Heart left ventricle (tissue), 16 donors: ENCODE measurements around the gene PLA2G6. TPM values are rescaled to one million over a fixed set of nuclear protein-coding genes. Genes with fewer than 3 reads are reported as not detected.
A peak's percentile ranks its signal among the peaks of the same experiment; 100 is the strongest.

ENCODE experiments used
- ATAC-seq, 4 donors: fragments of 200-7000 bp; cut with Tn5 transposase; one replicate each; pipeline ENCODE4 v1.9.1; 2020 to 2022; ENCODE audit warnings: moderate library complexity in 4 of 4, mild to moderate bottlenecking in 3 of 4, moderate number of reproducible peaks in 1 of 4
- DNase-seq, 5 donors: peaks; one replicate each; pipeline ENCODE4 v3.0.0-alpha.2; 2020
- H3K27ac ChIP-seq, 12 donors: fragments of 200-600 bp; sonication (generic) in 4 of 12; one replicate each; pipeline versions ENCODE4 v1.5.0 to v1.8.0; 2016 to 2022; ENCODE audit warnings: mild to moderate bottlenecking in 2 of 12
- H3K27me3 ChIP-seq, 9 donors: fragments of 200-600 bp; sonication (generic) in 2 of 9; one replicate each; pipeline versions ENCODE4 v1.5.1 to v1.8.0; 2016 to 2022; ENCODE audit warnings: mild to moderate bottlenecking in 3 of 9
- H3K36me3 ChIP-seq, 9 donors: fragments of 200-600 bp; sonication (generic) in 2 of 9; one replicate each; pipeline versions ENCODE4 v1.5.0 to v1.8.0; 2018 to 2022; ENCODE audit warnings: mild to moderate bottlenecking in 2 of 9
- H3K4me1 ChIP-seq, 12 donors: fragments of 200-600 bp; sonication (generic) in 4 of 12; one replicate each; pipeline versions ENCODE4 v1.5.0 to v1.8.0; 2016 to 2022; ENCODE audit warnings: mild to moderate bottlenecking in 3 of 12
- H3K4me3 ChIP-seq, 12 donors: fragments of 200-600 bp; sonication (generic) in 4 of 12; one replicate each; pipeline versions ENCODE4 v1.5.0 to v1.8.0; 2017 to 2022; ENCODE audit warnings: mild to moderate bottlenecking in 9 of 12, moderate library complexity in 4 of 12
- H3K9me3 ChIP-seq, 12 donors: fragments of 200-600 bp; sonication (generic) in 4 of 12; one replicate each; pipeline versions ENCODE4 v1.5.0 to v1.8.0; 2016 to 2022; ENCODE audit warnings: mild to moderate bottlenecking in 1 of 12
- POLR2A ChIP-seq, 2 donors: fragments of 450-650 bp; IDR thresholded peaks; one replicate each; pipeline ENCODE4 v1.6.1; 2017; ENCODE audit warnings: antibody characterized with exemption in 2 of 2, mild to moderate bottlenecking in 2 of 2, moderate library complexity in 2 of 2
- WGBS, 4 donors: extraction: QIAGEN DNeasy Blood & Tissue Kit in 2 of 4; methylation state at CpG; one replicate each; pipeline versions ENCODE4 v1.1.5 to v1.1.7; 2013 to 2018; 5-methylcytosine and 5-hydroxymethylcytosine counted together
- intact Hi-C, 10 donors: fragments of 100-400 bp; cut with DNase I; formaldehyde crosslinking; loops; one replicate each; pipeline versions ENCODE4 v1.11.1 to v1.14.2; 2022
- polyA plus RNA-seq, 2 donors: library from polyadenylated mRNA; stranded (reverse); fragments of 200-250 nt; gene quantifications; one replicate each; pipeline ENCODE4 v1.2.3, GENCODE V29; 2013
- total RNA-seq, 9 donors: library from RNA; depleted of rRNA in 2 of 9; stranded (reverse); fragments of >200 nt in 2 of 9; fragmentation: NEBNext Ultra II Directional in 3 of 9; extraction: Animal tissue kit (Norgen Biotek cat#: 25700) in 3 of 9; gene quantifications; one replicate each; pipeline versions ENCODE4 v1.1.0 to v1.2.4, GENCODE V29; 2016 to 2023
- TF ChIP-seq, protein P1 (sequence below), 12 donors: fragments of 200-600 bp; sonication (generic) in 4 of 12; IDR thresholded peaks; one replicate each; pipeline versions ENCODE4 v1.5.0 to v1.8.0; 2018 to 2022; ENCODE audit warnings: antibody characterized with exemption in 12 of 12, mild to moderate bottlenecking in 5 of 12
- donor health status: ischemic (EF 13 %, LVEDD 7.1; RV severe dilation, severe dysfunction).
- donor health status: healthy with polysubstance abuse.
- donor health status: DM: no; HTN: yes; CAD: no.
- donor health status: DM: no; HTN: no; CAD: no.
- donor health status: ischemic (EF 25% LVEDD 6.9; RV normal size, moderate dysfunction).
- donor health status: ischemic (EF 25% LVEDD 5.7; RV mildly dilated, moderate dysfunction).
- donor health status: healthy.
- donor health status: DM: yes; HTN: yes; CAD: no.
- donor health status: ischemic (EF 35%, LVEDD 5.7; RV mildly dilated, moderate dysfunction).
- donor health status: nonischemic (EF 11% LVEDD 7.7; RV severe dilation, severe dysfunction).
- donor health status: DM: yes; HTN: yes; CAD: no.
- donor health status: PGD.
- donor health status: ischemic (EF 29% LVEDD 5.4; RV normal size, mild dysfunction).
- donor health status: nonischemic (EF 23%, LVEDD 6.1; RV moderate dilation, normal function).

The PLA2G6 gene
- total and polyA plus RNA-seq, 11 donors = 4.9 to 17.9 (median 11.0) TPM

GRCh38 chr22:38218661-38219622, 37.3 kb upstream of the PLA2G6 start:
- no peaks in the 10 kb centered on the region for H3K27me3 ChIP-seq
- H3K36me3 ChIP-seq = peaks cover 0 to 32% (median 21%) of the 10 kb centered on the region in 9 donors
- no peaks in the 10 kb centered on the region for H3K9me3 ChIP-seq
- TF ChIP-seq, protein P1, sequence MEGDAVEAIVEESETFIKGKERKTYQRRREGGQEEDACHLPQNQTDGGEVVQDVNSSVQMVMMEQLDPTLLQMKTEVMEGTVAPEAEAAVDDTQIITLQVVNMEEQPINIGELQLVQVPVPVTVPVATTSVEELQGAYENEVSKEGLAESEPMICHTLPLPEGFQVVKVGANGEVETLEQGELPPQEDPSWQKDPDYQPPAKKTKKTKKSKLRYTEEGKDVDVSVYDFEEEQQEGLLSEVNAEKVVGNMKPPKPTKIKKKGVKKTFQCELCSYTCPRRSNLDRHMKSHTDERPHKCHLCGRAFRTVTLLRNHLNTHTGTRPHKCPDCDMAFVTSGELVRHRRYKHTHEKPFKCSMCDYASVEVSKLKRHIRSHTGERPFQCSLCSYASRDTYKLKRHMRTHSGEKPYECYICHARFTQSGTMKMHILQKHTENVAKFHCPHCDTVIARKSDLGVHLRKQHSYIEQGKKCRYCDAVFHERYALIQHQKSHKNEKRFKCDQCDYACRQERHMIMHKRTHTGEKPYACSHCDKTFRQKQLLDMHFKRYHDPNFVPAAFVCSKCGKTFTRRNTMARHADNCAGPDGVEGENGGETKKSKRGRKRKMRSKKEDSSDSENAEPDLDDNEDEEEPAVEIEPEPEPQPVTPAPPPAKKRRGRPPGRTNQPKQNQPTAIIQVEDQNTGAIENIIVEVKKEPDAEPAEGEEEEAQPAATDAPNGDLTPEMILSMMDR (IDR thresholded peaks at IDR 0.05) = no peak
- TF ChIP-seq POLR2A (IDR thresholded peaks at IDR 0.05) = no peak
- peaks cover 4 to 51% (median 32%) of the 10 kb centered on the region in 12 donors for H3K4me1 ChIP-seq
- no peak overlapping the region for H3K4me3 ChIP-seq
- 37 to 70% (median 40%) methylated on average over 12 to 25 of the region's 25 CpGs for WGBS, 4 donors
- peak; percentile 66 to 88 (median 82) for ATAC-seq
- intact Hi-C loops = no loop called here
- H3K27ac ChIP-seq = peak overlapping the region; percentile 53 to 96 (median 84)
- peak; percentile 80 to 86 (median 84) for DNase-seq

DNA sequence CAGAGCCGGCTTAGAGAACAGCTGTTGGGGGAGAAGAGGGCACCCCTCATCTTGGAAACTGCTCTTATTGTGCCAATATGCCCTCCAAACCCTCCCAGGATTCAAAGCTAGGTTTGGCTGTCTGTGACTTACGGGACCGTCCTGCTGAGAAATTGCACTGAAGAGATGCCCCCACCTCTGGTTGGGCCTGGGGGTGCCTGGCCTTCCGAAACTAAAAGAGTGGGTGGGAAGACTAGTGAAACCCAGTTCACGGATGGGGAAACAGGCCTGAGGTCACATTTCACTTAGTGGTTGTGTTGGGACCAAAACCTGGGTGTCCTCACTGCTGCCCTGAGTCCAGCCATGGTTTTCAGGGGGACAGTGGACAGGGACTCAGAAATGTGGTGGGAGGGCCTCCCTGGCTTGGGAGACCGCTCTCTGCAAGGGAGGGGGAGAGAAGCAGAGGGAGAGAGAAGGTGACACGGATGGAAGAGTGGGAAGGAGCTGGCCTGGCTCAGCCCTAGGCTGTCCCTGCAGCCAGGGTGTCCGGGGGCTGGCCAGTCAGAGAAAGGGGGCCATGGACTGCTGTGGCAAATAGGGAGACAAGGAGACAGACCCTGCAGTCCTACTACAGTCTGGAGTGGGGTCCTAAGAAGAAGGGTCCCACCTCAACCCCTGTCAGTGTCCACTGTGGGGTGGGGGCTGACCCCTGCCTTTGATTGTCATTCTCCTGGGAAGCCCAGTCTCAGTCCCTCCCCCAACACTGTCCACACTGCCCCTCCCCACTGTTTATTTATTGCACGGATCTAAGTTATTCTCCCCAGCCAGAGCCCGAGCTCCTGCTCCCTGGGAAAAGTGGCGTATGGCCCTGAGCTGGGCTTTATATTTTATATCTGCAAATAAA, 33.8 kb upstream of the PLA2G6 start:
- 89 to 92% (median 90%) methylated on average over 11 of the region's 11 CpGs for WGBS, 4 donors
- ATAC-seq = no peak
- DNase-seq = no peak
- Histone ChIP-seq H3K4me1 (peaks cover 4 to 52% (median 32%) of the 10 kb centered on the region in 12 donors), H3K27me3 (no peaks in the 10 kb centered on the region), H3K36me3 (peaks cover 0 to 6% (median 0%) of the 10 kb centered on the region in 9 donors), H3K9me3 (no peaks in the 10 kb centered on the region), H3K4me3 (no peak overlapping the region), H3K27ac (peak overlapping the region in 1 of 12 donors; percentile 38)
- TF ChIP-seq, protein P1 (IDR thresholded peaks at IDR 0.05) = no peak
- no peak for TF ChIP-seq POLR2A (IDR thresholded peaks at IDR 0.05)
- intact Hi-C loops = no loop called here

DNA sequence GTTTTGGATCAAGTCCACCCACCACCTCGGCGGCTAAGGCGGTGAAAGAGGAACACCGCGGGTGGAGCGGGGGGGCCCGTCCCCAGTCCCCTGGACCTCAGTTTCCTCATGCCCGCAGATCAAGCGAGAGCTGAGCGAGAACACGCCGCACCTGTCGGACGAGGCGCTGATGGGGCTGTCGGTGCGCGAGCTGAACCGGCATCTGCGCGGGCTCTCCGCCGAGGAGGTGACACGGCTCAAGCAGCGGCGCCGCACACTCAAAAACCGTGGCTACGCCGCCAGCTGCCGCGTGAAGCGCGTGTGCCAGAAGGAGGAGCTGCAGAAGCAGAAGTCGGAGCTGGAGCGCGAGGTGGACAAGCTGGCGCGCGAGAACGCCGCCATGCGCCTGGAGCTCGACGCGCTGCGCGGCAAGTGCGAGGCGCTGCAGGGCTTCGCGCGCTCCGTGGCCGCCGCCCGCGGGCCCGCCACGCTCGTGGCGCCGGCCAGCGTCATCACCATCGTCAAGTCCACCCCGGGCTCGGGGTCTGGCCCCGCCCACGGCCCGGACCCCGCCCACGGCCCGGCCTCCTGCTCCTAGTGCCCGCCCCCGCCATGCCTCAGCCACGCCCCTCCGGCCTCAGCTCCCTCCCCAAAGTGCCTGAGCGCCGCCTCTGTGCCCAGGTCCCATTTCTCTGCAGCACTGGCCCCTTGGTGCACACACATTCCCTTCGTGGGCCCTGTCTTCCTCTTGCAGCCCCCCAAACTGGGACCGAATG, 32.8 kb upstream of the PLA2G6 start:
- no peak for TF ChIP-seq POLR2A (IDR thresholded peaks at IDR 0.05)
- TF ChIP-seq, protein P1 (IDR thresholded peaks at IDR 0.05) = peak in 5 of 12 donors; percentile 8 to 43 (median 16)
- ATAC-seq (peak in 3 of 4 donors; percentile 26 to 63 (median 60)), DNase-seq (peak in 4 of 5 donors; percentile 62 to 88 (median 68))
- peak overlapping the region in 7 of 12 donors; percentile 10 to 35 (median 29) for H3K4me3 ChIP-seq
- peaks cover 0 to 6% (median 0%) of the 10 kb centered on the region in 9 donors for H3K36me3 ChIP-seq
- H3K9me3 ChIP-seq = no peaks in the 10 kb centered on the region
- WGBS, 4 donors = 22 to 42% (median 31%) methylated on average over 42 to 81 of the region's 81 CpGs
- H3K4me1 ChIP-seq = peaks cover 4 to 43% (median 23%) of the 10 kb centered on the region in 12 donors
- H3K27me3 ChIP-seq = no peaks in the 10 kb centered on the region
- peak overlapping the region in 4 of 12 donors; percentile 8 to 38 (median 32) for H3K27ac ChIP-seq
- intact Hi-C loops = no loop called here
